ENCODE data around the gene PCSK6.

Gene PCSK6

GRCh38 chr15:101522621-101523559 is 33.4 kb upstream of the PCSK6 start:
- DNase-seq, result no peak

GRCh38 chr15:101522091-101522490 is 32.6 kb upstream of the PCSK6 start:
- DNase-seq, result no peak

- no peak for DNase-seq
Observed at GRCh38 chr15:101521591-101521990, 32.1 kb upstream of the PCSK6 start.

- no peak for DNase-seq
Observed at GRCh38 chr15:101521069-101521468, 31.6 kb upstream of the PCSK6 start.

- DNase-seq, result no peak
Observed at GRCh38 chr15:101520395-101520794, 30.9 kb upstream of the PCSK6 start.

- DNase-seq, result no peak
Observed at GRCh38 chr15:101517504-101517903, 28.0 kb upstream of the PCSK6 start.

- no peak for DNase-seq
Observed at GRCh38 chr15:101514318-101514717, 24.8 kb upstream of the PCSK6 start.

- no peak for DNase-seq
Observed at GRCh38 chr15:101511717-101512116, 22.2 kb upstream of the PCSK6 start.

- DNase-seq, result no peak
Observed at GRCh38 chr15:101510212-101511197, 21.0 kb upstream of the PCSK6 start.

GRCh38 chr15:101509279-101509678 is 19.8 kb upstream of the PCSK6 start:
- no peak for DNase-seq

- no peak for DNase-seq
Observed at GRCh38 chr15:101506491-101506890, 17.0 kb upstream of the PCSK6 start.

- DNase-seq, result no peak
Observed at GRCh38 chr15:101505610-101506337, 16.3 kb upstream of the PCSK6 start.

- no peak for DNase-seq
Observed at GRCh38 chr15:101504866-101505609, 15.5 kb upstream of the PCSK6 start.

- no peak for DNase-seq
Observed at GRCh38 chr15:101504373-101504772, 14.9 kb upstream of the PCSK6 start.

- no peak for DNase-seq
Observed at GRCh38 chr15:101503296-101503599, 13.7 kb upstream of the PCSK6 start.

- DNase-seq, result no peak
Observed at GRCh38 chr15:101502572-101503295, 13.2 kb upstream of the PCSK6 start.

- no peak for DNase-seq
Observed at GRCh38 chr15:101501703-101502373, 12.3 kb upstream of the PCSK6 start.

GRCh38 chr15:101500865-101501551 is 11.5 kb upstream of the PCSK6 start:
- DNase-seq, result no peak

- no peak for DNase-seq
Observed at GRCh38 chr15:101499863-101500713, 10.6 kb upstream of the PCSK6 start.

Measured in NCI-H748 treated with DMSO at 0.1 percent for 48 hours (cell line).